HG03432 (cell line): ENCODE results near the gene ATP4B.

Source experiments
- ATAC-seq: cut with Tn5 transposase; IDR thresholded peaks from one replicate; pipeline ENCODE4 v1.9.1; 2021; ENCODE audit warnings: mild to moderate bottlenecking, moderate library complexity; ENCODE audit not compliant: unreplicated experiment

The ATP4B gene

DNA sequence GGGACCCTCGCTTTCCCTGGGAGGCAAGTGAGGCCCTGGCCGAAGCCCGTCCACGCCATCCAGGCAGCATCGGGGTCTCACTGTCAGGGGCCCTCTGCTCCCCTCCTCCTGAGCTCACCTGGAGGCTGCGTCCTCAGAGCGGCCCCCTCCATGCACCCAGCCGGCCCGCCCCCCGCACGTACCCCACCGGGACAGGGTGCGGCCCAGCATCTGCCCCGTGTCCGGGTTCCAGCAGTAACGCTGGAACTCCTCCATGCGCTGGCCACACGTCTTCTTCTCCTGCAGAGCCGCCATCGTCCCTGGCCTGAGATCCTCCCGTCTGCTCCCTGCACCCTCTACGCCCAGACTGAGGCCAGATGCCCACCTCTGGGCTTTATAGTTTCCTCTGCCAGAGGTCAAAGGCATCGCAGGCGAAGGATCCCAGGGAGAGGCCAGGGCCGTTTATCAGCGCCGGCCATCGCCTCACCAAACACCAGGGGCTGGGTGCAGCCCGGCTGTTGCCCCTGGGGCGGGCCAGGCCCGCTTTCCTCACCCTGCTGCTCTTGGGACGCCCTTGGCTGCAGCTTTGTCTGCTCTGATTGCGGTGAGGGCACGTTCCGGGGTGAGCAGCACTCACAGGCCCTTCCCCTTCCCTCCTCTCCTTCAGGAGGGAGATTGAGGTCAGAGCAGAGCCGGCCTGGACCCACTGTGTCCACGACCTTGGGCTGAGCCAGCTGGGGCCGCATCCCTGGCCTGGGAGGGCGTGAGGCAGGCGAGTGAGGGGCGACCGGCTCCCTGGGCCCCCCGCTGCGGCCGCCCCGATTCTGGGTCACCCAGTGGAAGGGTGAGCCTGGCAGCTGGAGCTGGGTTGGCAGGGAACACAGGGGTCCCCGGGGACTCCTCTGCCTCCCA lies at the start of gene ATP4B:
ATP4B (minus strand) TSS at position 348 of the 891 bp plus-strand sequence; CDS start at position 294, 54 bp downstream.
- no peak for ATAC-seq

DNA sequence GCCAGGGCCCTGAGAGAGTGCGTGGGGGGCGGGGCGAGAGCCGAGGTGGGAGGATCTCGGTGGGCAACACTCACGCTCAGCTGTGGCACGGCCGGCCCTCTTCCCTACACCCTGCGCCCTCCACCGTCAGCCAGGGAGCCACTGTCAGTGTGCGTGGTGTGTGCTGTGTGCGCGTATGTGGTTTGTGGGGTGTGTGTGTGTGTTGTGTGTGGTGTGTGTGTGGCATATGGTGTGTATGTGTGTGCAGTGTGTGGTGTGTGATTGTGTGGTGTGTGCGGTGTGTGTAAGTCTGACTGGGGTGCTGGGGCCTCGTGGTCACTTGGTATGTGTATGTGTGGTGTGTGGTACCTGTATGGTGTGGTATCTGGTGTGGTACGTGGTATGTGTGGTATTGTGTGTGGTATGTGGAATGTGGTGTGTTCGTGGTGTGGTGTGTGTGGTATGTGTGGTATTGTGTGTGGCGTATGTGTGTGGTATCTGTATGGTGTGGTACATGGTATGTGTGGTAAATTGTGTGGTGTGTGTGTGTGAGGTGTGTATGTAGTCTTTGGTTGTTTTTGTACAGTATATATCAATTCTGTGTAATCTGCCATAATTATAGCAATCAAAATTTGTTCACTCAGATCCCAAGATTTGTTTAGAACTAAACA lies 14.1 kb upstream of the ATP4B start:
- no peak for ATAC-seq

DNA sequence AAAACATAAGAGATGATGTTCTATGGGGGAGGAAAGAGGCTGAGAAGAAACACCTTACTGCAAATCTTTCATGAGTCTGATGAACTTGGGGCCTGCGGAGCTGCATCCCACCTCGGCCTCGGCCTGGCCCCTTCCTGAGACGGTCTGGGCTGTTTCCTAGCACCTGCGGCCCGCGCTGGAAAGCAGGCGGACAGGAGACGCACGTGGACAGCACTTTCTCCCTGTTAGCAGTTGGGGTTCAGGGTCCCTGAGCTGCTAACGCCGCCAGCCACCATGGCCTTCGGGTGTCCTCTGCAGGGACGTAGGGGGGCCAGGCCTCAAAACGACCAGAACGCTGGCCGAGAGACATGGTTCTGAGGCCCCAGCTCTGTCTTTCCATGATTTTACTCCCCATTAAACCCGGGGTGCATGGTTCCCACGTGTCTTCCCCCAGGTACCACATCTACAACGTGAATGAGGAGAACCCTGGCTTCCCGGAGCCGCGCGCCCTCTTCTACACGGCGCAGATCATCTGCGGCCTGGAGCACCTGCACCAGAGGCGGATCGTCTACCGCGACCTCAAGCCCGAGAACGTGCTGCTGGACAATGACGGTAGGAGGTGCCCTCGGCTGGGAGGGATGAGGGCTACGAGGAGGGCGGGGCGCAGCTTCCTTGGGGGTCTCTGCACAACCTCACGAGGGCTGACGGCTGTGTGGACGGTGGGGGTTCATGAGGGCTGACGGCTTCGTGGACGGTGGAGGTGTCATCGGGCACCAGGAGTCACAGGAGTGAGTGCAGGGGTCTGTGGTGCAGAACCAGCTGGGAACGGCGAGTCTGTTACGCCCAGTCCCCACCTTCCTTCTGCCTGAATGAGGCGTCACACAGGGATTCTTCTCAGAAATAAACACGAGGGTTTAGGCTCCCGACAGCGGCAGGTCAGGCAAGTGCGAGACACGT lies 13.3 kb upstream of the ATP4B start:
- no peak for ATAC-seq

DNA sequence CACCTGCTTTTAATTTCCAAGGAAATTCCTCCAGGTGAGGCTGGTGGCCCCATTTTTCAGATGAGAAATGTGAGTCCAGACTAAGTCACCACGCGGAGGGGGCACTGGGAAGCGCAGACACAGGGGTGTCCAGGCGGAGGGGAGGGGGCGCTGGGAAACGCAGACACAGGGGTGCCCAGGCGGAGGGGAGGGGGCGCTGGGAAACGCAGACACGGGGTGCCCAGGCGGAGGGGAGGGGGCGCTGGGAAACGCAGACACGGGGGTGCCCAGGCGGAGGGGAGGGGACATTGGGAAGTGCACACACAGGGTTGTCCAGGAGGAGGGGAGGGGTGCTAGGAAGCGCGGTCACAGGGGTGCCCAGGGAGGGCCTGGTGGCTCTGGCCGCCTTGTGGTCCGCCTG lies 12.5 kb upstream of the ATP4B start:
- ATAC-seq: no peak

DNA sequence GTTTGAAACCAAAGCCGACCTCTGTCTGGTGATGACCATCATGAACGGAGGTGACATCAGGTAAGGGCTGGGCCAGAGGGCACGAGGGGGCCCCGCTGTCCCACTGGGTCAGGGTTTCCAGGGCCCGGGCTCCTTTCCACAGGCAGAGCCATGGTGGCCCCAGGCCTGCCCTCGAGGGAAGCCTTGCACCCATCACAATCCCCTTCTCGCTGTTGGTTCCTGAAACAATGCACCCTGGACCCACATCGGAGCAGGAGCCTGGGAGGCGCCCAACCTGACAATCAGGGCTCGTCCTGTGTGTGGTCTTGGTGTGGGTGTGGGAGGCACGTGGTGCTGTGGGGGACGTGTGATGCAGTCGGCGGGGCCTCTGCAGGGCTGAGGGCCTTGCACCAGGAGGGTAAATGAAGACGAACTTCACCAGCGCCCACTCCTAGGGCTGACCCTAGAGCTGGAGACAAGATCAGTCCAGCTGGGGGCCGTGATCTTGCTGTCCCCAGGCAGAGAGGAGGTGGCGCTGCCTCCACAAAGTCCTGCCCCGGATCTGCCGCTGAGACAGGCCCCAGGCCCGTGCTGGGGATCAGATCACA lies 11.8 kb upstream of the ATP4B start:
- no peak for ATAC-seq

DNA sequence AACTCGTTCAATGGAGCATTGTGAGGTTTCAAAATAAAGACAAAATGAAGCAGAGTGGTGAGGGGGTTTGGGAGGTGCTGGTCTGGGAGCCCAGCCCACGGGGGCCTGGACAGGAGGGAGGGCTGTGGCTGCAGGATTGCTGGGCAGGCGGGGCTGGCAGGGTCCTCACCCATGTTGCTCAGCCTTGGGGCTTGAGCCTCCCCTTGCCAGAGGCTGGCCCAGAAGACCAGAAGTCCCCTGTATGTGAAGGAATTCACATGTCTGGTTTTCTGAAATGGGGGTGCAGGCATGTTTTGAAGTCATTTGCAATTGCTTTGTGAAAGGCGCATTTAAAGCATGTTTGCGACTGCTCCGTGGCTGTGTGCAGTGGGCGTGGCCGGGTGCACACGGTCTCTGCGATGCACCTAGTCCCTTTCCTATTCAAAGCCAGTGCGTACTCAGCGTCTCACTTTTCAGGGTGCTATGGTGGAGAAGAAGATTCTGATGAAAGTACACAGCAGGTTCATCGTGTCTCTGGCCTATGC lies 11.3 kb upstream of the ATP4B start:
- no peak for ATAC-seq

DNA sequence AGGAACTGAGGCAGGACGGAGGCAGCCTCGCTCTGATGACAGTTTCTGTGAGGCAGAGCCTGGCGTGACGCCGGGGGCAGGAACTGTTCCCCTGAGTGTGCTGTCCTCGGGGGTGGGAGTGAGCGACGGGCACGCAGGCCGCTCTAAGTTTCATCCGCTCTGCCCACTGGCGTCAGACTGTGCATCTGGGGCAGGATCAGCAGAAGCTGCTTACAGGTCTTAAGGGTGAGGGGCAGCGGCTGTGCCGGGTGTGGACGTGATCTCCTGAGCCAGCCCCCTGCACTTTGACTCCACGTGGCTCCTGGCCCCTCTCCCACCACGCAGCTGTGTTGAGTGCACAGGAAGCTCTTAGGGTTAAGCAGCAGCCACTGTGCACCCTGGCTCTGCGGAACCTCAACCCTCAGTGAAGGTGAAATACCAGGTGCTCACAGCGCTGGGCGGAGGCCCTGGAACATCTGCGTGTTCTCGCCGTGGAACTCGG lies 10.5 kb upstream of the ATP4B start:
- no peak for ATAC-seq

DNA sequence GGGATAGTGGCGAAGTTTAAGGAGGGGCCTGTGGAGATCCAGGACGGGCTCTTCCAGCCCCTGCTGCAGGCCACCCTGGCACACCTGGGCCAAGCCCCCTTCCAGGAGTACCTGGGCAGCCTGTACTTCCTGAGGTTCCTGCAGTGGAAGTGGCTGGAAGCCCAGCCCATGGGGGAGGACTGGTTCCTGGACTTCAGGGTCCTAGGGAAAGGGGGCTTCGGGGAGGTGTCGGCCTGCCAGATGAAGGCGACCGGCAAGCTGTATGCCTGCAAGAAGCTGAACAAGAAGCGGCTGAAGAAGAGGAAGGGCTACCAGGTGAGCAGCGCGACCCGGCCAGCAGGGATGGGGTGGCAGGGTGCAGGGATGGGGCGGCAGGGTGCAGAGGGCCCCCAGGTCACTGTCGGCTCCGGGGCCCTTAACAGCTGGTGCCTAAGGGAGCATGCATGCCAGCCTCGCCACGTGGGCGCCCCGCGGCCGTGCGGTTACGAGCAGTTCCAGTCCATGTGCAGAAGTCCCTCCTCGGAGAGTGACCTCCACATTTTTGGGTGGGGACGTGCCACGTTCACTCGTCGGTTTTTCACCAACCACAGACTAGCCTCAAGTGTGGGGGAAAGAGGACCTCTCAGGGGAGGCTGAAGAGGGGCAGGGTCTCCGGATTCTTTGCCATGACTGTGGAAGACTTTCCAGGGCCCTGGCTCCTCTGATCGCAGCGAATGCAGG lies 9.9 kb upstream of the ATP4B start:
- ATAC-seq: no peak

DNA sequence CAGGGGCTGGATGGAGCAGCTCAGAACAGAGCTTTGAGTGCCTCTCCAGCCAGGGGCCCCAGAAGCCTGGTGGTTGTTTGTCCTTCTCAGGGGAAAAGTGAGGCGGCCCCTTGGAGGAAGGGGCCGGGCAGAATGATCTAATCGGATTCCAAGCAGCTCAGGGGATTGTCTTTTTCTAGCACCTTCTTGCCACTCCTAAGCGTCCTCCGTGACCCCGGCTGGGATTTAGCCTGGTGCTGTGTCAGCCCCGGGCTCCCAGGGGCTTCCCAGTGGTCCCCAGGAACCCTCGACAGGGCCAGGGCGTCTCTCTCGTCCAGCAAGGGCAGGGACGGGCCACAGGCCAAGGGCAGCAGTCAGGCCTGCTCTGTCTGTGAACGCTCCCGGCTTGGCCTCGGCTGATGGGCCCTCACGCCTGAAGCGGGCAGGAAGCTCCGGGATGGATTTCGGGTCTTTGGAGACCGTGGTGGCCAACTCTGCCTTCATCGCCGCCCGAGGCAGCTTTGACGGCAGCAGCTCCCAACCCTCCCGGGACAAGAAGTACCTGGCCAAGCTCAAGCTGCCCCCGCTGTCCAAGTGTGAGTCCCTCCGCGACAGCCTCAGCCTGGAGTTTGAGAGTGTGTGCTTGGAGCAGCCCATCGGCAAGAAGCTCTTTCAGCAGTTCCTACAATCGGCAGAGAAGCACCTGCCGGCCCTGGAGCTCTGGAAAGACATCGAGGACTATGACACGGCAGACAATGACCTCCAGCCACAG lies 9.1 kb upstream of the ATP4B start, which contains the start of gene GRK1:
GRK1 (plus strand) TSS at position 269 of the 751 bp plus-strand sequence; CDS start at position 437, 168 bp downstream.
- no peak for ATAC-seq

DNA sequence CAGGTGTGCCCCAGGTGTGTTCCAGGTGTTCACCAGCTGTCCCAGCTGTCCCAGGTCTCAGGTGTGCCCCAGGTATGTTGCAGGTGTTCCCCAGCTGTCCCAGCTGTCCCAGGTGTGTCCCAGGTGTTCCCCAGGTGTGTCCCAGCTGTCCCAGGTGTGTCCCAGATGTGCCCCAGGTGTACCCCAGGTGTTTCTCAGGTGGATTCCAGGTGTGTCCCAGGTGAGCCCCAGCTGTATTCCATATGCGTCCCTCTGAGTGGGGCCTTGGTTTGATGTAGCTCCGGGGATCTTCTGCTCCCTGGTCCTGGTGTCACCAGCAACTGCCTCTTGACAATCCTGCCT lies 8.3 kb upstream of the ATP4B start:
- no peak for ATAC-seq

DNA sequence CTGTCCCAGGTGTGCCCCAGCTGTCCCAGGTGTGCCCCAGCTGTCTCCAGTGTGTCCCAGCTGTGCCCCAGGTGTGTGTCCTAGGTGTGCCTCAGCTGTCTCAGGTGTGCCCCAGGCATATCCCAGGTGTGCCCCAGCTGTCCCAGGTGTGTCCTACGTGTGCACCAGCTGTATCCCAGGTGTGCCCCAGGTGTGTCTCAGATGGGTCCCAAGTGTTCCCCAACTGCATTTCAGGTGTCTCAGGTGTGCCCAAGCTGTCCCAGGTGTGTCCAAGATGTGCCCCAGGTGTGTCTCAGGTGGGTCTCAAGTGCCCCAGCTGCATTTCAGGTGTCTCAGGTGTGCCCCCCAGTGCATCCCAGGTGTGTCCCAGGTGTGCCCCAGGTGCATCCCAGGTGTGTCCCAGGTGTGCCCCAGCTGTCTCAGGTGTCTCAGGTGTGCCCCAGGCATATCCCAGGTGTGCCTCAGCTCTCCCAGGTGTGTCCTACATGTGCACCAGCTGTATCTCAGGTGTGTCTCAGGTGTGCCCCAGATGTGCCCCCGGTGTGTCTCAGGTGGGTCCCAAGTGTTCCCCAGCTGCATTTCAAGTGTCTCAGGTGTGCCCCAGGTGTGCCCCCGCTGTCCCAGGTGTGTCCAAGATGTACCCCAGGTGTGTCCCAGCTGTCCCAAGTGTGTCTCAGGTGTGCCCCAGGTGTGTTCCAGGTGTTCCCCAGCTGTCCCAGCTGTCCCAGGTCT lies 7.8 kb upstream of the ATP4B start:
- no peak for ATAC-seq

DNA sequence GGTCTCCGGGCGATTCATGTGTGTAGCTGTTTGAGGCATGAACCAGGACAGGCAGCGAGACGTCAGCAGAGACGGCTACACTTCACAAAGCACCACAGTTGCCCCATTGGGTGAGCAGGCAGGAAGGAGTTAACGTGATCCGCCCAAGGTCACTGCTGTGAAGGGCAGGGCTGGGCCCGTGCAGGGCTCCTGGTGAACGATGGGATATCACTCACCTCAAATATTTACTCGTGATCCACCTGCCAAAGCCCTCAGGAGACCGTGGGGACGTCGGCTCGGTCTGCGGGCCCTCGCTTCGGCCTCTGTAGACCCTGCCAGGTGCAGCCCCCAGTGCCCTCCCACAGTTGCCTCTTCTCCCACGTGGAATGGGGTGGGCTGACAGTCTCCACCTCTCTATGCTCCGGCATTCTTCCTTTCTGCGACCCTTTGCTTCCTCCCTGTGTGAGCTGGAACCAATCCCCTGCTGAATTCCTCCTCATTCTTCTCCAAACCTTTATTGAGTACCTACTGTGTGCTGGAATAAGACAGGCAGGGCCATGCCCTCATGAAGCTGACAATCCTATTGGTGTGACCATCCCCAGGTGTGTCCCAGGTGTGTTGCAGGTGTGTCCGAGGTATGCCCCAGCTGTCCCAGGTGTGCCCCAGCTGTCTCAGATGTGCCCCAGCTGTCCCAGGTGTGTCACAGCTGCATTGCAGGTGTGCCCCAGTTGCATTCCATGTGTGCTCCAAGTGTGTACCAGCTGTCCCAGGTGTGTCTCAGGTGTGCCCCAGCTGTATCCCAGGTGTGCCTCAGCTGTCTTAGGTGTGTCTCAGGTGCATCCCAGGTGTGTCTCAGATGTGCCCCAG lies 7.0 kb upstream of the ATP4B start:
- ATAC-seq: no peak

DNA sequence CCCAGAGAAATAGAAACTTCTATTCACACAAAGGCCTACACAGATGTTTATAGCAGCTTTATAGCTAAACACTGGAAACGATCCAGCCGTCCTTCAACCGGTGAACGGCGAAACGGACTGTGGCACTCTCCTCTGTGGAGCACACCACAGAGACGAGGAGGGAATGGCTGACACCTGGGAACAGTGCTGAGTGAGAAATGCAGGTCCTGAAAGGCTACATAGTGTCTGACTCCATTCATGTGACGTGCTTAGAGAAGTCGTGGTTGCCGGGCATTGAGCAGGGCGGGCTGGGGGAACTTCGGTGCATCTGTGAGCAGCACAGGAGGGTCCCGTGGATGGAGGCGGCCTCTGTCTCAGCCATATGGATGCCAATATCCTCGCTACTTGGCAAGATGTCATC lies 5.9 kb upstream of the ATP4B start:
- ATAC-seq: no peak

DNA sequence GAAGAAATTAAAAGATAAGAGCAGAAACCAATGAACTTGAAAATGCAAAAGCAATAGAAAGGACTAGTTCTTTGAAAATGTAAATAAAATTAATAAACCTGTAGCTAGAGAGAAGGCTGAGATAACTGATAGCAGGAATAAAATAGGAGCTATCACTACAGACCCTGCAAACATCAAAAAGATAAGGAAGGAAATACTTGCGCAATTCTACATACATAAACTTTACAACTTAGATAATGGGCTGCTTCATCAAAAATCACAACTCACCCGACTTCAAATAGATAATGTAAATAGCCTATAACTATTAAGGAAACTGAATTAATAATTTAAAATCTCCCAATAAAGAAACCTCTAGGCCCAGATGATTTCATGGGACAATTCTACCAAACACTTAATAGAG lies 3.5 kb upstream of the ATP4B start:
- no peak for ATAC-seq

DNA sequence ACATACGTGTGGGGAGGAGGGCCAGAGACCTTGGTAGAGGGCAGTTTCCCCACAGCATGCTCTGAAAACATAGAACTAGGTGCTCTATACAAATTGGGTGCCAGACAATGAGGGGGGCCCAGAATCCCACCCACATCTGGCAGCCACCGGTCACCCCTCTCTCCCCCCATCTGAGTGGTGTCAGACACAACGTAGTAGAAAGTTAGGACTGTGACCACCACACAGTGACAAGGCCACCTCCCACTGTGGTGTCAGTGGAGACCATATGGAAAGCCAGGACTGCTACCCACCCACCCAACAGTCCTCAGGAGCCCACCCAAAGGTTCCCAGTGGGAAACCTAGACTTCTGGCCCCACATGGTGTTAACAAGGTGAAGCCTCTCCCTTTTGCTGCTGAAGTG lies 2.1 kb upstream of the ATP4B start:
- ATAC-seq: no peak

DNA sequence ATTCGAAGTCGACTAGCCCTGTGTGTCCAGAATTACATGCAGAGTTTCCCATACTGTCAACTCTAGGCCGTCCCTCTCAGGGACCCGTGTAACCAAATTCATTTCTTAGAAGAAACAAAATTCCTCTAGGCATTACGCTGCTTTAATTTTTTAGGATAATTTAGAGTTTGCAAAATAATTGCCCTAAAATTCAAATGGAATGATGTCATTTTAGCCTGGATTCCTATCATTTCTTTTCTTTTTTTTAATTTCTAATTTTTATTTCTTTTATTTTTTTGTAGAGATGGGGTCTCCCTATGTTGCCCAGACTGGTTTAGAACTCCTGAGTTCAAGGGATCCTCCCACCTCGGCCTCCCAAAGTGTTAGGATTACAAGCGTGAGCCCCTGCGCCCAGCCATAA lies 1.3 kb upstream of the ATP4B start:
- no peak for ATAC-seq

DNA sequence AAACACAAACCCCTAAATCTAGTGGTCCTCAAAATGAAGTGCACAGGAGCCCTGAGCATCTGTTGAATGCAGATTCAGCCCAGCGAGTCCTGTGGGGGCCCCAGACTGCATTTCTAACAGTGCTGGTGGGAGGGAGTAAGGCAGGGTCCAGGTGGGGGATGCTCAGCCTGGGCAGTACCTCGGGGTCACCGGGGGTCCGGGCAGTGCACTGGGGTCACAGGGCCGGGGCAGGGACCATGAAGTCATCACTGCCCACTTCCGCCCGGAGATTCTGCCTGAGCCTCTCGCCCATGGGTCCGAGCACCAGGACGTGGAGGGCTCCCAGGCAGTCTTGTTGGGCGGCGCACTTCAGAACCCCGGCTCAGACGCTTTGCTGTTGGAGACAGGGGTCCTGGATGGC lies 838 bp upstream of the ATP4B start:
- ATAC-seq: no peak
